Measurements from ENCODE around the gene ZRANB3. TPM values are rescaled to one million over a fixed set of nuclear protein-coding genes. Genes with fewer than 3 reads are reported as not detected.

ZRANB3 gene
- total and polyA plus RNA-seq, 2 experiments from 2014 or later = 10.5 to 16.8 TPM

DNA sequence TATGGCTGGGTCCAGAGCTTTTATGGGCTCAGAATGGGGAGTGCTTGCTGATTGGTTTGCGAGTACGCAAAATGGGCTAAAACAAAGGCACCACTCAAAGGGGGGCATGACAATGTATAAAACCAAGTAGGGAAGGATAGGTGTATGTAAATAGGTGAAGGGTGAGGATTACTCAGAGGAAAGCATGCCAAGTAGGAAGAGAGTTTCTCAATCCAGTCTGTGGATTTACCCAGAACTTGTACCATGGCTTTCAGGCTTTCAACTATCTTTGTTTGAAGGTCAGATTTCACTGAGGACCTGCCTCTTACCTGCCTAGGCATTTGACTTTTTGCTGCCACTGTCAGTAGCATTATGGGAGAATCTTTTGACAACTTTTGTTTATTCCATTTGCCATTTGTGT lies 386.7 kb downstream of the ZRANB3 start:
- H3K4me1 Mint-ChIP-seq = no peaks in the 10 kb centered on the region
- H3K36me3 Mint-ChIP-seq (ENCODE audit: low read depth) = peaks cover 59% of the 10 kb centered on the region
- DNase-seq (ENCODE audit: low spot score) = no peak

More for the DNA sequence above, 386.7 kb downstream of the ZRANB3 start:
- no peak for TF ChIP-seq CTCF (conservative IDR thresholded peaks at IDR 0.05; ENCODE audit: low read depth in 2 of 2)
- TF ChIP-seq ZNF331 (CRISPR knock-in tag; IDR thresholded peaks at IDR 0.05; ENCODE audit: low read depth) = no peak
- no peak for TF ChIP-seq STAT1 (IDR thresholded peaks at IDR 0.05; ENCODE audit: unreplicated experiment)
- no peak for TF ChIP-seq ETS1 (IDR thresholded peaks at IDR 0.05)
- TF ChIP-seq, protein P1, sequence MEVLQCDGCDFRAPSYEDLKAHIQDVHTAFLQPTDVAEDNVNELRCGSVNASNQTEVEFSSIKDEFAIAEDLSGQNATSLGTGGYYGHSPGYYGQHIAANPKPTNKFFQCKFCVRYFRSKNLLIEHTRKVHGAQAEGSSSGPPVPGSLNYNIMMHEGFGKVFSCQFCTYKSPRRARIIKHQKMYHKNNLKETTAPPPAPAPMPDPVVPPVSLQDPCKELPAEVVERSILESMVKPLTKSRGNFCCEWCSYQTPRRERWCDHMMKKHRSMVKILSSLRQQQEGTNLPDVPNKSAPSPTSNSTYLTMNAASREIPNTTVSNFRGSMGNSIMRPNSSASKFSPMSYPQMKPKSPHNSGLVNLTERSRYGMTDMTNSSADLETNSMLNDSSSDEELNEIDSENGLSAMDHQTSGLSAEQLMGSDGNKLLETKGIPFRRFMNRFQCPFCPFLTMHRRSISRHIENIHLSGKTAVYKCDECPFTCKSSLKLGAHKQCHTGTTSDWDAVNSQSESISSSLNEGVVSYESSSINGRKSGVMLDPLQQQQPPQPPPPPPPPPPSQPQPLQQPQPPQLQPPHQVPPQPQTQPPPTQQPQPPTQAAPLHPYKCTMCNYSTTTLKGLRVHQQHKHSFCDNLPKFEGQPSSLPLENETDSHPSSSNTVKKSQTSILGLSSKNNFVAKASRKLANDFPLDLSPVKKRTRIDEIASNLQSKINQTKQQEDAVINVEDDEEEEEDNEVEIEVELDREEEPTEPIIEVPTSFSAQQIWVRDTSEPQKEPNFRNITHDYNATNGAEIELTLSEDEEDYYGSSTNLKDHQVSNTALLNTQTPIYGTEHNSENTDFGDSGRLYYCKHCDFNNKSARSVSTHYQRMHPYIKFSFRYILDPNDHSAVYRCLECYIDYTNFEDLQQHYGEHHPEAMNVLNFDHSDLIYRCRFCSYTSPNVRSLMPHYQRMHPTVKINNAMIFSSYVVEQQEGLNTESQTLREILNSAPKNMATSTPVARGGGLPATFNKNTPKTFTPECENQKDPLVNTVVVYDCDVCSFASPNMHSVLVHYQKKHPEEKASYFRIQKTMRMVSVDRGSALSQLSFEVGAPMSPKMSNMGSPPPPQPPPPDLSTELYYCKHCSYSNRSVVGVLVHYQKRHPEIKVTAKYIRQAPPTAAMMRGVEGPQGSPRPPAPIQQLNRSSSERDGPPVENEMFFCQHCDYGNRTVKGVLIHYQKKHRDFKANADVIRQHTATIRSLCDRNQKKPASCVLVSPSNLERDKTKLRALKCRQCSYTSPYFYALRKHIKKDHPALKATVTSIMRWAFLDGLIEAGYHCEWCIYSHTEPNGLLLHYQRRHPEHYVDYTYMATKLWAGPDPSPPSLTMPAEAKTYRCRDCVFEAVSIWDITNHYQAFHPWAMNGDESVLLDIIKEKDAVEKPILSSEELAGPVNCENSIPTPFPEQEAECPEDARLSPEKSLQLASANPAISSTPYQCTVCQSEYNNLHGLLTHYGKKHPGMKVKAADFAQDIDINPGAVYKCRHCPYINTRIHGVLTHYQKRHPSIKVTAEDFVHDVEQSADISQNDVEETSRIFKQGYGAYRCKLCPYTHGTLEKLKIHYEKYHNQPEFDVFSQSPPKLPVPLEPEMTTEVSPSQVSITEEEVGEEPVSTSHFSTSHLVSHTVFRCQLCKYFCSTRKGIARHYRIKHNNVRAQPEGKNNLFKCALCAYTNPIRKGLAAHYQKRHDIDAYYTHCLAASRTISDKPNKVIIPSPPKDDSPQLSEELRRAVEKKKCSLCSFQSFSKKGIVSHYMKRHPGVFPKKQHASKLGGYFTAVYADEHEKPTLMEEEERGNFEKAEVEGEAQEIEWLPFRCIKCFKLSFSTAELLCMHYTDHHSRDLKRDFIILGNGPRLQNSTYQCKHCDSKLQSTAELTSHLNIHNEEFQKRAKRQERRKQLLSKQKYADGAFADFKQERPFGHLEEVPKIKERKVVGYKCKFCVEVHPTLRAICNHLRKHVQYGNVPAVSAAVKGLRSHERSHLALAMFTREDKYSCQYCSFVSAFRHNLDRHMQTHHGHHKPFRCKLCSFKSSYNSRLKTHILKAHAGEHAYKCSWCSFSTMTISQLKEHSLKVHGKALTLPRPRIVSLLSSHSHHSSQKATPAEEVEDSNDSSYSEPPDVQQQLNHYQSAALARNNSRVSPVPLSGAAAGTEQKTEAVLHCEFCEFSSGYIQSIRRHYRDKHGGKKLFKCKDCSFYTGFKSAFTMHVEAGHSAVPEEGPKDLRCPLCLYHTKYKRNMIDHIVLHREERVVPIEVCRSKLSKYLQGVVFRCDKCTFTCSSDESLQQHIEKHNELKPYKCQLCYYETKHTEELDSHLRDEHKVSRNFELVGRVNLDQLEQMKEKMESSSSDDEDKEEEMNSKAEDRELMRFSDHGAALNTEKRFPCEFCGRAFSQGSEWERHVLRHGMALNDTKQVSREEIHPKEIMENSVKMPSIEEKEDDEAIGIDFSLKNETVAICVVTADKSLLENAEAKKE (CRISPR knock-in tag; IDR thresholded peaks at IDR 0.05) = no peak
- no peak for TF ChIP-seq JUNB (IDR thresholded peaks at IDR 0.05; ENCODE audit: unreplicated experiment)
- no peak for TF ChIP-seq EZH2 (IDR thresholded peaks at IDR 0.05; ENCODE audit: low read depth, unreplicated experiment)
- no peak for TF ChIP-seq POLR2AphosphoS5 (IDR thresholded peaks at IDR 0.05; ENCODE audit: low read depth)
- TF ChIP-seq ZNF114 (CRISPR knock-in tag; IDR thresholded peaks at IDR 0.05) = no peak
- no peak for TF ChIP-seq NANOG (IDR thresholded peaks at IDR 0.05; ENCODE audit: borderline replicate concordance)
- TF ChIP-seq, protein P2, sequence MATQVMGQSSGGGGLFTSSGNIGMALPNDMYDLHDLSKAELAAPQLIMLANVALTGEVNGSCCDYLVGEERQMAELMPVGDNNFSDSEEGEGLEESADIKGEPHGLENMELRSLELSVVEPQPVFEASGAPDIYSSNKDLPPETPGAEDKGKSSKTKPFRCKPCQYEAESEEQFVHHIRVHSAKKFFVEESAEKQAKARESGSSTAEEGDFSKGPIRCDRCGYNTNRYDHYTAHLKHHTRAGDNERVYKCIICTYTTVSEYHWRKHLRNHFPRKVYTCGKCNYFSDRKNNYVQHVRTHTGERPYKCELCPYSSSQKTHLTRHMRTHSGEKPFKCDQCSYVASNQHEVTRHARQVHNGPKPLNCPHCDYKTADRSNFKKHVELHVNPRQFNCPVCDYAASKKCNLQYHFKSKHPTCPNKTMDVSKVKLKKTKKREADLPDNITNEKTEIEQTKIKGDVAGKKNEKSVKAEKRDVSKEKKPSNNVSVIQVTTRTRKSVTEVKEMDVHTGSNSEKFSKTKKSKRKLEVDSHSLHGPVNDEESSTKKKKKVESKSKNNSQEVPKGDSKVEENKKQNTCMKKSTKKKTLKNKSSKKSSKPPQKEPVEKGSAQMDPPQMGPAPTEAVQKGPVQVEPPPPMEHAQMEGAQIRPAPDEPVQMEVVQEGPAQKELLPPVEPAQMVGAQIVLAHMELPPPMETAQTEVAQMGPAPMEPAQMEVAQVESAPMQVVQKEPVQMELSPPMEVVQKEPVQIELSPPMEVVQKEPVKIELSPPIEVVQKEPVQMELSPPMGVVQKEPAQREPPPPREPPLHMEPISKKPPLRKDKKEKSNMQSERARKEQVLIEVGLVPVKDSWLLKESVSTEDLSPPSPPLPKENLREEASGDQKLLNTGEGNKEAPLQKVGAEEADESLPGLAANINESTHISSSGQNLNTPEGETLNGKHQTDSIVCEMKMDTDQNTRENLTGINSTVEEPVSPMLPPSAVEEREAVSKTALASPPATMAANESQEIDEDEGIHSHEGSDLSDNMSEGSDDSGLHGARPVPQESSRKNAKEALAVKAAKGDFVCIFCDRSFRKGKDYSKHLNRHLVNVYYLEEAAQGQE (IDR thresholded peaks at IDR 0.05; ENCODE audit: unreplicated experiment) = no peak
- no peak for TF ChIP-seq CREB1 (CRISPR knock-in tag; IDR thresholded peaks at IDR 0.05; ENCODE audit: low read depth)
- TF ChIP-seq EZH2phosphoT487 (IDR thresholded peaks at IDR 0.05; ENCODE audit: unreplicated experiment) = no peak
- H3K4me2 ChIP-seq = no peak overlapping the region
- H4K20me1 ChIP-seq (replicated peaks; ENCODE audit: insufficient read depth) = no peaks in the 10 kb centered on the region; the same call in 1 of the 2 replicates
- peaks cover 5% of the 10 kb centered on the region; the same call in 1 of the 2 replicates for H3K79me2 ChIP-seq (replicated peaks; ENCODE audit: insufficient read depth)
- peaks cover 36% of the 10 kb centered on the region for H3K9me3 Mint-ChIP-seq
- no peak for ATAC-seq
- H3F3A ChIP-seq (replicated peaks; ENCODE audit: low read depth) = no peaks in the 10 kb centered on the region
- no peaks in the 10 kb centered on the region for H3K4me1 ChIP-seq (ENCODE audit: insufficient read depth)
- H3K27ac Mint-ChIP-seq = no peak overlapping the region
- no peak overlapping the region for H3K4me3 Mint-ChIP-seq
- H3K27me3 Mint-ChIP-seq (ENCODE audit: insufficient read depth, low read depth, poor library complexity) = peaks cover 3% of the 10 kb centered on the region
- H2AFZ ChIP-seq = no peak overlapping the region
- H3K9me2 ChIP-seq (ENCODE audit: insufficient read depth) = no peaks in the 10 kb centered on the region
- no peak overlapping the region for H3K4me3 ChIP-seq
- 0 out of 2 replicates have a peak, but pooled peaks cover 9% of the 10 kb centered on the region for H3K36me3 ChIP-seq (ENCODE audit: insufficient read depth)
- no peaks in the 10 kb centered on the region for H3K27me3 ChIP-seq (ENCODE audit: insufficient read depth)
- H3K27ac ChIP-seq (ENCODE audit: low read depth) = no peak overlapping the region

All from GM23338 (cell line).